Thoracic aorta (tissue), 2 donors: ENCODE results near the gene APOBEC3A. TPM values are rescaled to one million over a fixed set of nuclear protein-coding genes. Genes with fewer than 3 reads are reported as not detected.
"Not testable (repeated sequence)": the region's sequence is repeated elsewhere in the genome, so short reads cannot be mapped to it uniquely, and the experiment has no call there.

ENCODE experiments used
- ATAC-seq: fragments of 150-250 bp; one replicate; pipeline ENCODE4 v1.8.0; 2017; ENCODE audit warnings: low read depth; ENCODE audit not compliant: insufficient number of reproducible peaks, low FRiP score
- DNase-seq: peaks from one replicate; pipeline ENCODE4 v3.0.0-alpha.2; 2020; ENCODE audit warnings: low spot score
- H3K27ac ChIP-seq, 2 donors: fragments of 200-600 bp; sonication (generic); 1 replicate in 1 of 2; 2 replicates in 1 of 2; pipeline ENCODE4 v1.5.1; 2016; ENCODE audit warnings: mild to moderate bottlenecking in 2 of 2, moderate library complexity in 2 of 2
- H3K27me3 ChIP-seq: fragments of 200-600 bp; sonication (generic); replicated peaks from 2 replicates; pipeline ENCODE4 v1.6.0; 2016; ENCODE audit warnings: mild to moderate bottlenecking; ENCODE audit not compliant: insufficient read depth
- H3K36me3 ChIP-seq: fragments of 200-600 bp; sonication (generic); one replicate; pipeline ENCODE4 v1.5.1; 2016
- H3K4me1 ChIP-seq, 2 donors: fragments of 200-600 bp; sonication (generic); 1 replicate in 1 of 2; 2 replicates in 1 of 2; pipeline versions ENCODE4 v1.5.1 to v1.6.0; 2016; ENCODE audit warnings: low read depth in 2 of 2, mild to moderate bottlenecking in 1 of 2; ENCODE audit not compliant: control insufficient read depth in 1 of 2
- H3K4me3 ChIP-seq: fragments of 200-600 bp; sonication (generic); 2 replicates; pipeline ENCODE4 v1.5.1; 2016; ENCODE audit warnings: mild to moderate bottlenecking
- H3K9me3 ChIP-seq: fragments of 200-600 bp; sonication (generic); 2 replicates; pipeline ENCODE4 v1.5.1; 2016
- CTCF ChIP-seq: fragments of 200-600 bp; sonication (generic); IDR thresholded peaks from one replicate; pipeline ENCODE4 v1.5.1; 2019; ENCODE audit warnings: antibody characterized with exemption
- total RNA-seq, 2 donors: library from RNA; depleted of rRNA; stranded (reverse); fragments of >200 nt; gene quantifications; one replicate each; pipeline versions ENCODE4 v1.1.0 to v1.2.3, GENCODE V29; 2016

The APOBEC3A gene
- total RNA-seq, 2 donors from 2014 or later = 0.41 to 5.1 TPM

GRCh38 chr22:38957808-38958650 is 620 bp downstream of the APOBEC3A start:
- no peak overlapping the region for H3K4me3 ChIP-seq
- no peak for DNase-seq
- no peaks in the 10 kb centered on the region for H3K27me3 ChIP-seq
- no peaks in the 10 kb centered on the region for H3K36me3 ChIP-seq
- H3K9me3 ChIP-seq = no peaks in the 10 kb centered on the region
- no peak for ATAC-seq
- no peak for TF ChIP-seq CTCF
- no peaks in the 10 kb centered on the region for H3K4me1 ChIP-seq
- no peak overlapping the region for H3K27ac ChIP-seq

- H3K4me3 ChIP-seq, ATAC-seq, DNase-seq, H3K27me3 ChIP-seq, H3K27ac ChIP-seq, H3K4me1 ChIP-seq, H3K9me3 ChIP-seq, H3K36me3 ChIP-seq: not testable (repeated sequence)
Measured at GRCh38 chr22:38958651-38958943, 1.2 kb downstream of the APOBEC3A start.

GRCh38 chr22:38959590-38959989 is 2.2 kb downstream of the APOBEC3A start:
- no peak overlapping the region for H3K27ac ChIP-seq
- DNase-seq (no peak), ATAC-seq (no peak)
- H3K9me3 ChIP-seq = no peaks in the 10 kb centered on the region
- no peak for TF ChIP-seq CTCF
- H3K4me3 ChIP-seq = no peak overlapping the region
- no peaks in the 10 kb centered on the region for H3K4me1 ChIP-seq
- H3K36me3 ChIP-seq = no peaks in the 10 kb centered on the region
- H3K27me3 ChIP-seq = no peaks in the 10 kb centered on the region

GRCh38 chr22:38960673-38961072 is 3.3 kb downstream of the APOBEC3A start:
- not testable (repeated sequence) for ATAC-seq, H3K9me3 ChIP-seq, DNase-seq, H3K27me3 ChIP-seq, H3K4me1 ChIP-seq, H3K4me3 ChIP-seq, H3K36me3 ChIP-seq, H3K27ac ChIP-seq

GRCh38 chr22:38963291-38963738 is 5.9 kb downstream of the APOBEC3A start:
- not testable (repeated sequence) for H3K4me1 ChIP-seq, H3K9me3 ChIP-seq, H3K27ac ChIP-seq, DNase-seq, ATAC-seq, H3K36me3 ChIP-seq, H3K4me3 ChIP-seq, H3K27me3 ChIP-seq

GRCh38 chr22:38963872-38964271 is 6.5 kb downstream of the APOBEC3A start:
- no peaks in the 10 kb centered on the region for H3K9me3 ChIP-seq
- no peak overlapping the region for H3K4me3 ChIP-seq
- TF ChIP-seq CTCF = no peak
- H3K36me3 ChIP-seq = no peaks in the 10 kb centered on the region
- H3K4me1 ChIP-seq = no peaks in the 10 kb centered on the region
- DNase-seq (no peak), ATAC-seq (no peak)
- H3K27me3 ChIP-seq = no peaks in the 10 kb centered on the region
- no peak overlapping the region for H3K27ac ChIP-seq

GRCh38 chr22:38964306-38964705 is 6.9 kb downstream of the APOBEC3A start:
- Histone ChIP-seq H3K4me1 (no peaks in the 10 kb centered on the region), H3K4me3 (no peak overlapping the region), H3K27me3 (no peaks in the 10 kb centered on the region), H3K36me3 (no peaks in the 10 kb centered on the region), H3K9me3 (no peaks in the 10 kb centered on the region), H3K27ac (no peak overlapping the region)
- ATAC-seq (no peak), DNase-seq (no peak)
- no peak for TF ChIP-seq CTCF
